Tibial nerve (tissue), 4 donors: ENCODE data around the gene B3GNT9. TPM values are rescaled to one million over a fixed set of nuclear protein-coding genes. Genes with fewer than 3 reads are reported as not detected.

Experiments
- DNase-seq, 2 donors: peaks; one replicate each; pipeline ENCODE4 v3.0.0-alpha.2; 2019; ENCODE audit warnings: low spot score in 2 of 2
- H3K27ac ChIP-seq, 4 donors: fragments of 200-600 bp; sonication (generic) in 3 of 4; one replicate each; pipeline ENCODE4 v1.5.1; 2017 to 2019; ENCODE audit warnings: mild to moderate bottlenecking in 1 of 4
- H3K27me3 ChIP-seq, 2 donors: fragments of 200-600 bp; sonication (generic) in 1 of 2; one replicate each; pipeline versions ENCODE4 v1.5.1 to v1.6.0; 2017 to 2019
- H3K36me3 ChIP-seq, 3 donors: fragments of 200-600 bp; sonication (generic); one replicate each; pipeline ENCODE4 v1.5.1; 2018 to 2019
- H3K4me1 ChIP-seq, 4 donors: fragments of 200-600 bp; sonication (generic) in 3 of 4; one replicate each; pipeline ENCODE4 v1.5.1; 2017 to 2019
- H3K4me3 ChIP-seq, 4 donors: fragments of 200-600 bp; sonication (generic) in 3 of 4; one replicate each; pipeline ENCODE4 v1.5.1; 2017 to 2019; ENCODE audit warnings: mild to moderate bottlenecking in 1 of 4, moderate library complexity in 1 of 4
- H3K9me3 ChIP-seq, 4 donors: fragments of 200-600 bp; sonication (generic) in 3 of 4; one replicate each; pipeline ENCODE4 v1.5.1; 2017 to 2019
- EP300 ChIP-seq, 2 donors: sonication (generic); formaldehyde crosslinking; IDR thresholded peaks; one replicate each; pipeline ENCODE4 v1.6.1; 2017; ENCODE audit warnings: antibody characterized with exemption in 2 of 2, mild to moderate bottlenecking in 1 of 2
- POLR2A ChIP-seq, 2 donors: fragments of 450-650 bp; IDR thresholded peaks; one replicate each; pipeline ENCODE4 v1.6.1; 2017; ENCODE audit warnings: antibody characterized with exemption in 2 of 2, mild to moderate bottlenecking in 2 of 2, moderate library complexity in 2 of 2
- WGBS, 2 donors: methylation state at CpG; one replicate each; pipeline ENCODE4 v1.1.5; 2018; 5-methylcytosine and 5-hydroxymethylcytosine counted together
- total RNA-seq, 4 donors: library from RNA; depleted of rRNA; stranded (reverse); fragments of >200 nt; gene quantifications; one replicate each; pipeline ENCODE4 v1.1.0, GENCODE V29; 2016
- TF ChIP-seq, protein P1 (sequence below), 5 experiments: fragments of 200-600 bp in 3 of 5; fragments of 450-650 bp in 2 of 5; sonication (generic) in 3 of 5; IDR thresholded peaks; one replicate each; pipeline ENCODE4 v1.5.1; 2016 to 2019; ENCODE audit warnings: antibody characterized with exemption in 5 of 5, mild to moderate bottlenecking in 3 of 5, moderate library complexity in 2 of 5

Gene B3GNT9
- total RNA-seq, 4 donors from 2014 or later, result 9.3 to 23.1 (median 18.4) TPM

DNA sequence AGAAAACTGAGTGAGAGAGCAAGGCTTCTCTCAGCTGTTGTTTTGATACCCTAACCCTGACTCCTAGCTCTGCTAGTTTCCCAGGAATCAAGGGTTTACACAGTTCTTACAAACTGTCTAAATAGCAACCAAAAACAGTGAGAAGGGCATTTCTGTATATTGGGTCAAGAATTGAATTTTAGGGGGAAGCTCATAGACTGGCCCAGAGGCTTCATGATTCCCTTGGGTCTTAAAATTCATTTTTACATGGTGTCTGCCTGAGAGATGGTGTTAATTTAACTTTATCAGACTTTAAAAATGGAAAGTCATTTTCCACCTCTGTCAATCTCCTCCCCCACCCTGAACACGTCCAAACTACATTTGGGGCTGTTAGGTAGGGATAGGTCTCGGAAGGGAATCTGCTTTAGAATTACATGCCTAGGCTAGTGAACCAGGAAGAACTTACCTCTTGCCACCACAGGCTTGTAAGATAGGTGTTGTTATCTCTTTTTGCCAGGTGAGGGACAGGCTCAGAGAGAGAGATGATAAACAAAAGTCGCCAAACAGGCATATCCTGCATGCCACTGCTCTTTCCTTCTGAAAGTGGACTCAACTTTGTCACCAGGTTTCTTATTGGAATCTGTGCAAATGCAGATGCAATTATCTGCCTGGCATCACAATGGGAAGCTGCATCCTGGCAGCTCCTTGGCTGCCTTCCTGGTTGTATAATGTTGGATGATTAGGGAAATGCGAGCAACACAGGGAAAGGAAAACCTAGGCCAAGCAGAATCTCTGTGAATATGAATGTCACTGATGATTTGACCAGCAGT lies 38.0 kb downstream of the B3GNT9 start:
- H3K4me1 ChIP-seq, result peaks cover 0 to 67% (median 23%) of the 10 kb centered on the region in 4 donors
- TF ChIP-seq POLR2A (IDR thresholded peaks at IDR 0.05), result no peak
- no peak for TF ChIP-seq EP300 (IDR thresholded peaks at IDR 0.05)
- no peak overlapping the region for H3K27ac ChIP-seq
- DNase-seq, result no peak
- H3K4me3 ChIP-seq, result no peak overlapping the region
- no peaks in the 10 kb centered on the region for H3K9me3 ChIP-seq
- peaks cover 0 to 14% (median 0%) of the 10 kb centered on the region in 3 donors for H3K36me3 ChIP-seq
- H3K27me3 ChIP-seq, result no peaks in the 10 kb centered on the region
- WGBS, 2 donors, result 79 to 87% methylated on average over 4 of the region's 4 CpGs

DNA sequence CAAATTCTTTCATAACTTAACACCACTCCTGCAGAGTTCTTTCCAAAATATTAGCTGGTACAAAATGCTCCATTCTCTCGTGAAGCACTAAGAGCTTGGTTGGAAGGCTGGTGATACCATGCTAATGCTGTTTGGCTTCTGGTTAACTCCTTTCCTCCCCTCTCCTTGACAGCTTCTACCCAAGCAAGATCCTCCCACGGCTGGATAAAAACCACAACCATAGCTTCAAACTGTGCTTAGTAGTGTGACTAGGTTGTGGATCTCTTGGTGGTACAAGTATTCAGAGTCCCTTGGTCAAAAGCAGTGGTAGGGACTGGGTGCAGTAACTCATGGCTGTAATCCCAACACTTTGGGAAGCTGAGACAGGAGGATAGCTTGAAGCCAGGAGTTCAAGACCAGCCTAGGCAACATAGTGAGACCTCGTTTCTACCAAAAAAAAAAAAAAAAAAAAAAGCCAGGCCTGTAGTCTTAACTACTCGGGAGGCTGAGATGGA lies 38.8 kb downstream of the B3GNT9 start:
- no peaks in the 10 kb centered on the region for H3K27me3 ChIP-seq
- H3K4me1 ChIP-seq, result peaks cover 0 to 63% (median 23%) of the 10 kb centered on the region in 4 donors
- H3K4me3 ChIP-seq, result no peak overlapping the region
- TF ChIP-seq EP300 (IDR thresholded peaks at IDR 0.05) (no peak), POLR2A (IDR thresholded peaks at IDR 0.05) (no peak)
- TF ChIP-seq, protein P1, sequence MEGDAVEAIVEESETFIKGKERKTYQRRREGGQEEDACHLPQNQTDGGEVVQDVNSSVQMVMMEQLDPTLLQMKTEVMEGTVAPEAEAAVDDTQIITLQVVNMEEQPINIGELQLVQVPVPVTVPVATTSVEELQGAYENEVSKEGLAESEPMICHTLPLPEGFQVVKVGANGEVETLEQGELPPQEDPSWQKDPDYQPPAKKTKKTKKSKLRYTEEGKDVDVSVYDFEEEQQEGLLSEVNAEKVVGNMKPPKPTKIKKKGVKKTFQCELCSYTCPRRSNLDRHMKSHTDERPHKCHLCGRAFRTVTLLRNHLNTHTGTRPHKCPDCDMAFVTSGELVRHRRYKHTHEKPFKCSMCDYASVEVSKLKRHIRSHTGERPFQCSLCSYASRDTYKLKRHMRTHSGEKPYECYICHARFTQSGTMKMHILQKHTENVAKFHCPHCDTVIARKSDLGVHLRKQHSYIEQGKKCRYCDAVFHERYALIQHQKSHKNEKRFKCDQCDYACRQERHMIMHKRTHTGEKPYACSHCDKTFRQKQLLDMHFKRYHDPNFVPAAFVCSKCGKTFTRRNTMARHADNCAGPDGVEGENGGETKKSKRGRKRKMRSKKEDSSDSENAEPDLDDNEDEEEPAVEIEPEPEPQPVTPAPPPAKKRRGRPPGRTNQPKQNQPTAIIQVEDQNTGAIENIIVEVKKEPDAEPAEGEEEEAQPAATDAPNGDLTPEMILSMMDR (IDR thresholded peaks at IDR 0.05), result no peak
- 70 to 79% methylated on average over 4 of the region's 4 CpGs for WGBS, 2 donors
- H3K36me3 ChIP-seq, result peaks cover 0 to 14% (median 0%) of the 10 kb centered on the region in 3 donors
- no peak overlapping the region for H3K27ac ChIP-seq
- no peak for DNase-seq
- no peaks in the 10 kb centered on the region for H3K9me3 ChIP-seq

DNA sequence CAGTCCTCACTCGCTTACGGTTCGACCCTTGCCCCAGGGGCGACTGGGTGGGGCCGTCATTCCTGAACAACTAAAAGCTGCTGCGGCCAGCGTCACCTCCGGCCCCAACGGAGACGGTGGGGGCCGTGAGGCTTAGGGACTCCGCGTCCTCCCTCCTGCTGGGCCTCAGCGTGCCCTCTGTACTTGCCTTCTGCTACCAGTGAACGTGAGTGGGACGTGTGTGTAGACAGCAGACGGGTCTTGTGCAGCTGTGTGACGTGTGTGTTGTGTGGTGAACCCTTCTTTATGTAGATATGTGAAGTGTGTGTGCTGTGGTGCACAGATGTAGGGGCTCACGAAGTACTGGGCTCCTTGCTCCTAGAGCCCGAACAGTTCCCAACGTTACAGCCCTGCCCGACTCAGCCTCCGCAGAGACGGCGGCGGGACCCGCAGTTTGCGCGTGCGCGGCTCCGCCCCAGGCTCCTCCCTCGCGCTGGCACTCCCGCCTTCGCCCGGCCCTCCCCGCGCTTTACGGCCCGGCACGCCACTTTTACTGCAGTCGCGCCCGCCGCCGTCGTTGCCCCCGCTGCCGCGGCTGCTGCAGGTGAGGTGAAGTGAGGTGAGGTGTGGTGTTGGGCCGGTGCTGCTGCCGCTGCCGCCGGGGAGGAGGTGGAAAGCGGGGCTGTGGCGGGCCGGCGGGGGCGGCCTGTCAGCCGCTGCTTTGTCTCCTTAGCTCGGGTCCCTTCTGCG lies 41.2 kb downstream of the B3GNT9 start, which contains the start of gene PHAF1:
Gene PHAF1 (plus strand): TSS at position 535 of the 729 bp plus-strand sequence. CDS start 235 bp downstream, outside the sequence.
- WGBS, 2 donors, result 0 to 3% methylated on average over 32 to 52 of the region's 63 CpGs
- H3K9me3 ChIP-seq, result no peaks in the 10 kb centered on the region
- H3K27ac ChIP-seq, result peak within 1 kb of the TSS; percentile 69 to 88 (median 81)
- peak; percentile 81 to 86 for DNase-seq
- H3K4me3 ChIP-seq, result peak within 1 kb of the TSS; percentile 61 to 92 (median 90)
- peak in 1 of 2 donors; percentile 93 for TF ChIP-seq EP300 (IDR thresholded peaks at IDR 0.05)
- TF ChIP-seq, protein P1 (IDR thresholded peaks at IDR 0.05), result peak in 1 of 5 experiments; percentile 50
- TF ChIP-seq POLR2A (IDR thresholded peaks at IDR 0.05), result peak; percentile 61 to 84
- no peaks in the 10 kb centered on the region for H3K27me3 ChIP-seq
- H3K36me3 ChIP-seq, result peaks cover 0 to 9% (median 0%) of the 10 kb centered on the region in 3 donors
- H3K4me1 ChIP-seq, result peaks cover 0 to 70% (median 20%) of the 10 kb centered on the region in 4 donors

DNA sequence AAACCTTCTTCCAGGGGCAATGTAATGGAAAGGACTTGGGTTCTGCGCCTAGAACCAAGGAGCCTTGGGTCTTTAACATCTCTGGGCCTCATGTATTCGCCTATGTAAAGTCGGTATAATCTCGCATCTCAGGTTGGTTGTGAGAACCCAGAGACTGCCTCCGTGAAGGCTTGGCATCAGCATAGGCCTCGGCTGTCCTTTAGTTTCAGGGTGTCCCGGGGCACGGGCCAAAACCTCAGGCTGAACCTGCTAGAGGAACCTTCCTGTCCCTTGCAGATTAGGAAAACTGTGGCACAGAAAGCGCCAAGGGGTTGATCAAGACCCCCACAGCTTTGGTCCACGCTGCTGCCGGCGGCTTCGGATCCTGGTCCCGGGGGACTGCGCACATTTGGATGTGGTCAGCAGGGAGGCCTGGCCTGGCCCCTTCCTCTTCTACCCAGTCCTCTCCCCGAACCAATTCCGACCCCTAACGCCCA lies 41.8 kb downstream of the B3GNT9 start:
- H3K27ac ChIP-seq, result peak overlapping the region; percentile 69 to 88 (median 81)
- 58 to 64% methylated on average over 18 of the region's 18 CpGs for WGBS, 2 donors

DNA sequence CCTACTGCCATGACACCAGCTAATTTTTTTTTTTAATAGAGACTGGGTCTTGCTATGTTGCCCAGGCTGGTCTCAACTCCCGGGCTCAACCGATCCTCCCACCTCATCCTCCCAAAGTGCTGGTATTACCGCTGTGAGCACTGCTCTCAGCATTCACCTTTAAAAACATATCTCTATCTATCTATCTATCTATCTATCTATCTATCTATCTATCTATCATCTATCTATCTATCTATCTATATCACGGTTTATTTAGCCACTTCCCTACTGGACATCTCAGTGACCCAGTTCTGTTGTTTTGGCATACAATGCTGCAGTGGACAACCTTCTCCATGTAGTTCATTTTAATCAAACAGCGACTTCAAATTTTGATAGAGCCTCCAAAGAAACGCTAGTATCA lies 42.3 kb downstream of the B3GNT9 start:
- 96 to 98% methylated on average over 6 of the region's 6 CpGs for WGBS, 2 donors
- TF ChIP-seq, protein P1 (IDR thresholded peaks at IDR 0.05), result no peak
- TF ChIP-seq POLR2A (IDR thresholded peaks at IDR 0.05) (no peak), EP300 (IDR thresholded peaks at IDR 0.05) (no peak)
- H3K4me3 ChIP-seq, result no peak overlapping the region
- H3K27ac ChIP-seq, result peak overlapping the region in 1 of 4 donors; percentile 81
- no peak for DNase-seq
- H3K36me3 ChIP-seq, result peaks cover 0 to 6% (median 0%) of the 10 kb centered on the region in 3 donors
- H3K9me3 ChIP-seq, result no peaks in the 10 kb centered on the region
- peaks cover 0 to 69% (median 20%) of the 10 kb centered on the region in 4 donors for H3K4me1 ChIP-seq
- H3K27me3 ChIP-seq, result no peaks in the 10 kb centered on the region

More for the DNA sequence above, 41.8 kb downstream of the B3GNT9 start:
- peaks cover 0 to 9% (median 0%) of the 10 kb centered on the region in 3 donors for H3K36me3 ChIP-seq
- H3K9me3 ChIP-seq, result no peaks in the 10 kb centered on the region
- no peak for TF ChIP-seq POLR2A (IDR thresholded peaks at IDR 0.05)
- TF ChIP-seq, protein P1 (IDR thresholded peaks at IDR 0.05), result no peak
- no peak for TF ChIP-seq EP300 (IDR thresholded peaks at IDR 0.05)
- peaks cover 0 to 71% (median 20%) of the 10 kb centered on the region in 4 donors for H3K4me1 ChIP-seq
- DNase-seq, result no peak
- H3K4me3 ChIP-seq, result peak overlapping the region; percentile 61 to 92 (median 90)
- no peaks in the 10 kb centered on the region for H3K27me3 ChIP-seq
